ENCODE data around the gene FMR1.

DNA sequence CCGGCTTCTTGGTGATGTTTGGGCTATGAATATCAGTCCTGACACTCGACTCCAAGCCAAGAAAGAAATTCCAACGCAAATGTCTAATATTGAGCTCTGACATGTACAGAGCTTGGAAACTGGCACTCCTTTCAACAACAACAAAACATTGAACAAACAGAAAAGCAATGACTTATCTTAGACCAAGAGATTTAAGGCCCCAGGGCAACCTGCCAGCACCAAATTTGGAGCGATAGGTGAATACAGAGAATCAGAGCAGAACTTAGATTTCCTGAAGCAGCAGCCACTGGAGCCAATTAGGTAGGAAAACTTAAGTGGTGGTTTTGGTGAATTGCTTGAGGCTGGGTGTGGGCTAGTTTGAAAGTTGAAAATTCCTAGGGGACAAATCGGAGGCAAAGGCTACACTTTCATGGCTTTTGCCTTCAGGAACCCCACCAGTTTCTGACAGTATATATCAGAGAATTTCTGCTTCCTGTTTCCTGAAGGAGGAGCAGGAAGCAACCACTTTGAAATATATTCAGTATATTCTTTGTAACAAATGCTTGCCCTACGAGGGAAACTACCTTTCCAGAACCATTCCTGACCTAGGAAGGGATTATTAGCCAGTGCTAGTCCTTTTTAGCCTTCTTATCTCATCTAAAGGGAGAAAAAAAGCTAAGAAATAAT lies 10.1 kb upstream of the FMR1 start:
- no peak for TF ChIP-seq EP300 (IDR thresholded peaks at IDR 0.05; ENCODE audit: borderline replicate concordance)
- TF ChIP-seq, protein P1, sequence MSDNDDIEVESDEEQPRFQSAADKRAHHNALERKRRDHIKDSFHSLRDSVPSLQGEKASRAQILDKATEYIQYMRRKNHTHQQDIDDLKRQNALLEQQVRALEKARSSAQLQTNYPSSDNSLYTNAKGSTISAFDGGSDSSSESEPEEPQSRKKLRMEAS (IDR thresholded peaks at IDR 0.05) = no peak
- no peak for TF ChIP-seq CREB1 (IDR thresholded peaks at IDR 0.05; ENCODE audit: low read depth)
- TF ChIP-seq, protein P2, sequence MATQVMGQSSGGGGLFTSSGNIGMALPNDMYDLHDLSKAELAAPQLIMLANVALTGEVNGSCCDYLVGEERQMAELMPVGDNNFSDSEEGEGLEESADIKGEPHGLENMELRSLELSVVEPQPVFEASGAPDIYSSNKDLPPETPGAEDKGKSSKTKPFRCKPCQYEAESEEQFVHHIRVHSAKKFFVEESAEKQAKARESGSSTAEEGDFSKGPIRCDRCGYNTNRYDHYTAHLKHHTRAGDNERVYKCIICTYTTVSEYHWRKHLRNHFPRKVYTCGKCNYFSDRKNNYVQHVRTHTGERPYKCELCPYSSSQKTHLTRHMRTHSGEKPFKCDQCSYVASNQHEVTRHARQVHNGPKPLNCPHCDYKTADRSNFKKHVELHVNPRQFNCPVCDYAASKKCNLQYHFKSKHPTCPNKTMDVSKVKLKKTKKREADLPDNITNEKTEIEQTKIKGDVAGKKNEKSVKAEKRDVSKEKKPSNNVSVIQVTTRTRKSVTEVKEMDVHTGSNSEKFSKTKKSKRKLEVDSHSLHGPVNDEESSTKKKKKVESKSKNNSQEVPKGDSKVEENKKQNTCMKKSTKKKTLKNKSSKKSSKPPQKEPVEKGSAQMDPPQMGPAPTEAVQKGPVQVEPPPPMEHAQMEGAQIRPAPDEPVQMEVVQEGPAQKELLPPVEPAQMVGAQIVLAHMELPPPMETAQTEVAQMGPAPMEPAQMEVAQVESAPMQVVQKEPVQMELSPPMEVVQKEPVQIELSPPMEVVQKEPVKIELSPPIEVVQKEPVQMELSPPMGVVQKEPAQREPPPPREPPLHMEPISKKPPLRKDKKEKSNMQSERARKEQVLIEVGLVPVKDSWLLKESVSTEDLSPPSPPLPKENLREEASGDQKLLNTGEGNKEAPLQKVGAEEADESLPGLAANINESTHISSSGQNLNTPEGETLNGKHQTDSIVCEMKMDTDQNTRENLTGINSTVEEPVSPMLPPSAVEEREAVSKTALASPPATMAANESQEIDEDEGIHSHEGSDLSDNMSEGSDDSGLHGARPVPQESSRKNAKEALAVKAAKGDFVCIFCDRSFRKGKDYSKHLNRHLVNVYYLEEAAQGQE (IDR thresholded peaks at IDR 0.05; ENCODE audit: low read depth) = no peak
